ENCODE measurements around the gene C5AR1. TPM values are rescaled to one million over a fixed set of nuclear protein-coding genes. Genes with fewer than 3 reads are reported as not detected.
"Not testable (repeated sequence)": the region's sequence is repeated elsewhere in the genome, so short reads cannot be mapped to it uniquely, and the experiment has no call there.

C5AR1 gene
- total RNA-seq, 2 experiments from 2014 or later, result 4.4 to 5.8 TPM

DNA sequence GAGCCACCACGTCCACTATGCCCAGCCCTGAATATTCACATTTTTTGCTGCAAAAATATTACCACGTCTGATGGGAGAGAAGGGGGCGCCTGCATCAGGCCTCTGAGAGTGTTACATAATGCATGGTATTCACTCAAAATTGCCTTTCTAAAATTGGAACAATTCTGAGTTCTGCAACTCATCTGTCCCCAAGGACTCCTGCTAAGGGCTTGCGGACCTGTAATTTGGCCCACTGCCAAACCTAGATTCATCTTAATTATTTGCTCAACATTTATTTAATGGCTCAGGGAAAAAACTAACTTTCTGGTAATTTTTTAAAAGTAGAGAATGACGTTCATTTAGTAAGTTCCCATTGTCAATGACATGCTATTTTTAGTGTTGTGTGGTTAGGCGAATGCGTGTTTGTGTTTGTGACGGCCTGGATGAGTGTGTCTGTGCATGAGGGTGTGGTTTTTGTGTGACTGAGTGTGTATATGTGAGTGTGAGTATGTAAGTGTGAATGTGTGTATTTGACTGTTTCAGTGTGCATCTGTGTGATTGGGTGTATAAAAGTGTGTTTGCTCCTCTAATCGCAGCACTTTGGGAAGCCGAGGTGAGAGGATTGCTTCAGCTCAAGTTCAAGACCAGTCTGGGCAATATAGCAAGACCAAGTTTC is 26.1 kb upstream of the C5AR1 start:
- no peaks in the 10 kb centered on the region for H3K36me3 ChIP-seq (ENCODE audit: insufficient read depth, low read length)
- Mint-ChIP-seq H3K36me3 (ENCODE audit: low read depth) (no peaks in the 10 kb centered on the region), H3K9me3 (no peaks in the 10 kb centered on the region), H3K27ac (no peak overlapping the region), H3K4me3 (no peak overlapping the region), H3K4me1 (ENCODE audit: low read depth) (peaks cover 10% of the 10 kb centered on the region), H3K27me3 (no peaks in the 10 kb centered on the region)
- H3K4me1 ChIP-seq (ENCODE audit: insufficient read depth, low read length), result peaks cover 1% of the 10 kb centered on the region
- DNase-seq (no peak), ATAC-seq (ENCODE audit: poor library complexity) (no peak)
- ChIA-PET CTCF (interaction anchor here (0.7 to 1.5 kb wide), 3 partner anchors 10 to 145 kb away, joined by 3 read pairs; no protein-coding TSS in a partner anchor), POLR2A (no interaction called here)
- H3K4me3 ChIP-seq (ENCODE audit: low read length), result no peak overlapping the region
- H3K27ac ChIP-seq (ENCODE audit: low read depth in 1 of 2, low read length in 2 of 2), result no peak overlapping the region
- intact Hi-C loops (cut with DNase I, micrococcal nuclease), result no loop called here
- no peaks in the 10 kb centered on the region for H3K27me3 ChIP-seq (ENCODE audit: control insufficient read depth in 1 of 2, insufficient read depth in 2 of 2, low read length in 2 of 2)
- TF ChIP-seq, protein P1, sequence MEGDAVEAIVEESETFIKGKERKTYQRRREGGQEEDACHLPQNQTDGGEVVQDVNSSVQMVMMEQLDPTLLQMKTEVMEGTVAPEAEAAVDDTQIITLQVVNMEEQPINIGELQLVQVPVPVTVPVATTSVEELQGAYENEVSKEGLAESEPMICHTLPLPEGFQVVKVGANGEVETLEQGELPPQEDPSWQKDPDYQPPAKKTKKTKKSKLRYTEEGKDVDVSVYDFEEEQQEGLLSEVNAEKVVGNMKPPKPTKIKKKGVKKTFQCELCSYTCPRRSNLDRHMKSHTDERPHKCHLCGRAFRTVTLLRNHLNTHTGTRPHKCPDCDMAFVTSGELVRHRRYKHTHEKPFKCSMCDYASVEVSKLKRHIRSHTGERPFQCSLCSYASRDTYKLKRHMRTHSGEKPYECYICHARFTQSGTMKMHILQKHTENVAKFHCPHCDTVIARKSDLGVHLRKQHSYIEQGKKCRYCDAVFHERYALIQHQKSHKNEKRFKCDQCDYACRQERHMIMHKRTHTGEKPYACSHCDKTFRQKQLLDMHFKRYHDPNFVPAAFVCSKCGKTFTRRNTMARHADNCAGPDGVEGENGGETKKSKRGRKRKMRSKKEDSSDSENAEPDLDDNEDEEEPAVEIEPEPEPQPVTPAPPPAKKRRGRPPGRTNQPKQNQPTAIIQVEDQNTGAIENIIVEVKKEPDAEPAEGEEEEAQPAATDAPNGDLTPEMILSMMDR (IDR thresholded peaks at IDR 0.05), result no peak
- H3K9me3 ChIP-seq (ENCODE audit: control insufficient read depth in 1 of 2, insufficient read depth in 1 of 2, low read length in 2 of 2), result no peaks in the 10 kb centered on the region

DNA sequence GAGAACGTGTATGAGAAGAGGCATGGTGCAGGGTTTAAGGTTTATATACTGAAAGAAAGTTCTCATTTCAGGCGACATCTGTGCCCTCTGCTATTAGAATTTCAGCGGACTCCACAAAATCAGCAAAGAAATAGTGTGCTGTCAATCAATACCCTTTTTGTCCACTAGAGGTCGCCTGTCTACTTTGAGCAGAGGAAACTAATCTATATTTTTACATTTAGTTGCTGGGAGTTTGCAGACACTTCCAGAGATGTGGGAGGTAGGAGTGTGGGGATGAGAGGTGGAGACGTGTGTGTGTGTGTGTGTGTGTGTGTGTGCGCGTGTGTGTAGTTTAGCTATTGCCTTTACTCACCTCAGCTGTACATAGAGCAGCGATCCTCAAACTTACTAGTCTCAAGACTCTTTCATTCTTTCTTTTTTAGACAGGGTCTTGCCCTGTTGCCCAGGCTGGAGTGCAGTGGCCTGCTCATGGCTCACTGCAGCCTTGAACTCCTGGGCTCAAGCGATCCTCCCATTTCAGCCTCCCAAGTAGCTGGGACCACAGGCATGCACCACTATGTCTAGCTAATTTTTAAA is 25.2 kb upstream of the C5AR1 start:
- intact Hi-C loops (cut with DNase I, micrococcal nuclease), result no loop called here
- ATAC-seq (ENCODE audit: poor library complexity) (peak; percentile 46), DNase-seq (peak in 8 of 14 experiments; percentile 17 to 84 (median 60))
- no peaks in the 10 kb centered on the region for H3K9me3 ChIP-seq (ENCODE audit: control insufficient read depth in 1 of 2, insufficient read depth in 1 of 2, low read length in 2 of 2)
- no peaks in the 10 kb centered on the region for H3K9me3 Mint-ChIP-seq
- CTCF ChIA-PET, result interaction anchor here (0.7 to 1.5 kb wide), 6 partner anchors 8 to 153 kb away, joined by 3 to 6 read pairs (median 3); partner anchors contain the start of gene SAE1
- H3K27ac Mint-ChIP-seq, result no peak overlapping the region
- TF ChIP-seq, protein P1 (IDR thresholded peaks at IDR 0.05), result peak; percentile 78
- no peaks in the 10 kb centered on the region for H3K36me3 Mint-ChIP-seq (ENCODE audit: low read depth)
- H3K4me1 Mint-ChIP-seq (ENCODE audit: low read depth), result peaks cover 12% of the 10 kb centered on the region
- H3K36me3 ChIP-seq (ENCODE audit: insufficient read depth, low read length), result no peaks in the 10 kb centered on the region
- no peak overlapping the region for H3K27ac ChIP-seq (ENCODE audit: low read depth in 1 of 2, low read length in 2 of 2)
- no peak overlapping the region for H3K4me3 ChIP-seq (ENCODE audit: low read length)
- peaks cover 4% of the 10 kb centered on the region for H3K4me1 ChIP-seq (ENCODE audit: insufficient read depth, low read length)
- POLR2A ChIA-PET, result no interaction called here
- H3K27me3 ChIP-seq (ENCODE audit: control insufficient read depth in 1 of 2, insufficient read depth in 2 of 2, low read length in 2 of 2), result no peaks in the 10 kb centered on the region
- H3K4me3 Mint-ChIP-seq, result no peak overlapping the region
- no peaks in the 10 kb centered on the region for H3K27me3 Mint-ChIP-seq

DNA sequence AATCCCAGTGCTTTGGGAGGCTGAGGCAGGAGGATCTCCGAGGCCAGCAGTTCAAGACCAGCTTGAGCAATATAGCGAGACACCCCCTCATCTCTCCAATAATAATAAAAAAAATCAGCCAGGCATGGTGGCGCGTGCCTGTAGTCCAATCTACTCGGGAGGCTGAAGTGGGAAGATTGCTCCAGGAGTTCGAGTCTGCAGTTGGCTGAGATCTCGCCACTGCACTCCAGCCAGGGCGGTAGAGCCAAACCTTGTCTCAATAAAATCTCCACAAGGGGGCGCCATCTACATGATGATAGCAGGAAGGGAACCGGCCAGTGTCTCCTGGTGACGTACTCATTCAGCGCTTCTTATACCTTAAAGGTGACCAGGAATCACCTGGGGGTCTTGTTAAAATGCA is 13.6 kb upstream of the C5AR1 start:
- Histone ChIP-seq H3K4me3 (ENCODE audit: low read length) (no peak overlapping the region), H3K27ac (ENCODE audit: low read depth in 1 of 2, low read length in 2 of 2) (no peak overlapping the region), H3K27me3 (ENCODE audit: control insufficient read depth in 1 of 2, insufficient read depth in 2 of 2, low read length in 2 of 2) (no peaks in the 10 kb centered on the region), H3K36me3 (ENCODE audit: insufficient read depth, low read length) (no peaks in the 10 kb centered on the region), H3K4me1 (ENCODE audit: insufficient read depth, low read length) (peaks cover 8% of the 10 kb centered on the region), H3K9me3 (ENCODE audit: control insufficient read depth in 1 of 2, insufficient read depth in 1 of 2, low read length in 2 of 2) (no peaks in the 10 kb centered on the region)
- POLR2A ChIA-PET, result interaction anchor here (1.6 kb wide), 1 partner anchor 95 kb away, joined by 4 read pairs; no protein-coding TSS in a partner anchor
- Mint-ChIP-seq H3K27ac (no peak overlapping the region), H3K4me1 (ENCODE audit: low read depth) (peaks cover 4% of the 10 kb centered on the region), H3K36me3 (ENCODE audit: low read depth) (no peaks in the 10 kb centered on the region), H3K27me3 (no peaks in the 10 kb centered on the region), H3K4me3 (no peak overlapping the region), H3K9me3 (no peaks in the 10 kb centered on the region)
- CTCF ChIA-PET, result interaction anchor here (0.7 to 3.4 kb wide), 4 partner anchors 52 to 494 kb away, joined by 3 to 19 read pairs (median 3); no protein-coding TSS in a partner anchor
- intact Hi-C loops (cut with DNase I, micrococcal nuclease), result loop anchor here (1.0 to 5.0 kb wide), 5 partner anchors 95 to 411 kb away; no protein-coding TSS in a partner anchor
- TF ChIP-seq, protein P1 (IDR thresholded peaks at IDR 0.05), result peak; percentile 80
- ATAC-seq (ENCODE audit: poor library complexity) (peak; percentile 94), DNase-seq (peak; percentile 47 to 90 (median 70))

DNA sequence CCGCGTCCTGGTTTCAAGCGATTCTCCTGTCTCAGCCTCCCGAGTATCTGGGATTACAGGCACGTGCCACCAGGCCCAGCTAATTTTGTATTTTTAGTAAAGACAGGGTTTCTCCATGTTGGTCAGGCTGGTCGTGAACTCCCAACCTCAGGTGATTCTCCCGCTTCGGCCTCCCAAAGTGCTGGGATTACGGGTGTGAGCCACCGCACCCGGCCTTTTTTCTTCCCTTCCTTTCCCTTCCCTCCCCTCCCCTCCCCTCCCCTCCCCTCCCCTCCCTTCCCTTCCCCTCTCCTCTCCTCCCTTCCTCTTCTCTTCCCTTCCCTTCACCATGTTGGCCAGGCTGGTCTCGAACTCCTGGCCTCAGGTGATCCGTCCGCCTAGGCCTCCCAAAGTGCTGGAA is 8.8 kb upstream of the C5AR1 start:
- H3K4me3 ChIP-seq (ENCODE audit: low read length); POLR2A ChIA-PET; H3K9me3 ChIP-seq (ENCODE audit: control insufficient read depth in 1 of 2, insufficient read depth in 1 of 2, low read length in 2 of 2); H3K36me3 ChIP-seq (ENCODE audit: insufficient read depth, low read length); H3K27me3 Mint-ChIP-seq; ATAC-seq (ENCODE audit: poor library complexity); H3K27ac Mint-ChIP-seq; intact Hi-C loops (cut with DNase I, micrococcal nuclease); CTCF ChIA-PET; DNase-seq; H3K4me1 Mint-ChIP-seq (ENCODE audit: low read depth); H3K4me3 Mint-ChIP-seq; H3K36me3 Mint-ChIP-seq (ENCODE audit: low read depth); H3K27ac ChIP-seq (ENCODE audit: low read depth in 1 of 2, low read length in 2 of 2); H3K9me3 Mint-ChIP-seq; H3K27me3 ChIP-seq (ENCODE audit: control insufficient read depth in 1 of 2, insufficient read depth in 2 of 2, low read length in 2 of 2): not testable (repeated sequence)
- H3K4me1 ChIP-seq (ENCODE audit: insufficient read depth, low read length), result peaks cover 14% of the 10 kb centered on the region
